Amygdala (tissue), 56 donors: Measurements from ENCODE around the gene CPAMD8.

Source experiments
- DNase-seq, 56 donors: peaks; one replicate each; lab custom pipeline; 2025; lab: John Stamatoyannopoulos, UW

The CPAMD8 gene

GRCh38 chr19:16896146-16897028 is 130.2 kb downstream of the CPAMD8 start:
- no peak for DNase-seq

DNA sequence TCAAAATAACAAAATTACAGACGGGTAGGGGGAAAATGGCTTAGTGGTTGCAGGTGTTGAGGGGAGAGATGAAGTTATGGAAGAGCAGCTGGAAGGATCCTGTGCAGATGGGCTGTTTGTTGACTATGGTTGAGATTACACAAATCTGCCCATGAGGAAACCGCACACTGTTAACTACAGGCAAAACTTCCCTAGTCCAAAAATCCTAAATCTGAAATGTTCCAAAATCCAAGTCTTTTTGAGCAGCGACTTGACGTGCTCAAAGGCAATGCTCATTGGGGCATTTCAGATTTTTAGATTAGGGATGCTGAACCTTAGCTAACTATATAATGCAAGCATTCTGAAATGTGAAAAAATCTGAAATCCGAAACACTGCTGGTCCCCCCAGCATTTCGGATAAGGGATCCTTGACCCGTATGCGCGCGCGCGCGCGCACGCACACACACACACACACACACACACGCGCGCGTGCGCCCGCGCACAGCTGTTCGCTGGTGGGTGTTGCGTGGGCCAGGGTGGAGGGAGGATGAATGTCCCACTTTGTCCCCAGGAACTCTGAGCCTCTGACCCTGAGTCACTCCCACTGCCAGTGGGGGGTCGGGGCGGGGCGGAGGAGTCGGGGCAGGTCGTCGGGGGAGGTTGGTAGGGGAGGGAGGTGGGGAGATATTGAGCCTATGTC is 131.0 kb downstream of the CPAMD8 start:
- peak in 5 of 56 donors; percentile 8 to 20 (median 18) for DNase-seq

- no peak for DNase-seq
Observed at GRCh38 chr19:16894080-16894479, 132.5 kb downstream of the CPAMD8 start.

DNA sequence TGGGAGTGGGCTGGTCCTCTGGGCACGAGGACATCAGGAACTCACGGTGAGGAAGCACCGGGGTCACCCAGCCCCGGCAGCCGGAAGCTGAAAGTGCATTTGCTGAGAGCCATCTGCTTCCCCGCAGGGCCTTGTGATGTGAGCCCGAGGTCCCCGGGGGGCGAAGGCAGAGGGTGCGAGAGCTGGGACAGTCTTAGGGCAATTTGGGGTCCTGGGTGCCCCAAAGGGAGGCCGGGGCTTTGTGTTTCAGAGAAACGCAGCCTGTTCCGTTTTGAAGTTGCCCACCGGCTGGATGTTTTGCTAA is 133.0 kb downstream of the CPAMD8 start:
- no peak for DNase-seq

GRCh38 chr19:16892868-16893685 is 133.5 kb downstream of the CPAMD8 start:
- DNase-seq, result no peak

DNA sequence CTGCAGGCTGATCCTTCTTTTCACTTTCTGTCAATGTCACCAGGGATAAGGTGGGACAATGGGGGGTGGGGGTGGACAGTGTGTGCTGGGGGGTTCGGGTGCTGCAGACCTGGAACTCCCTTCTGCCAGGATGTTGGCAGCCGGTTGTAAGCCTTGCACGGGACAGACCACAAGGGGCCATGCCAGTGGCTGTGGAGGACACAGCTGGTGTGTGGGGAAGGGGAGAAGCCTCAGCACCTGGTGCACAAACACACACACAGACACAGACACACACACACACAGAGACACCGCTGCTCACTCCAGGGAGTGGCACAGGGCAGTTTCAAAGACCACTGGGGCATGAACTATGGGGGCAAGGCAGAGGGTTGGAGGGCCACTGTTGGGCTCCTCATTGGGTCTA is 134.2 kb downstream of the CPAMD8 start:
- no peak for DNase-seq

GRCh38 chr19:16891696-16892382 is 134.8 kb downstream of the CPAMD8 start:
- no peak for DNase-seq

- no peak for DNase-seq
Observed at GRCh38 chr19:16890461-16891184, 136.0 kb downstream of the CPAMD8 start.

DNA sequence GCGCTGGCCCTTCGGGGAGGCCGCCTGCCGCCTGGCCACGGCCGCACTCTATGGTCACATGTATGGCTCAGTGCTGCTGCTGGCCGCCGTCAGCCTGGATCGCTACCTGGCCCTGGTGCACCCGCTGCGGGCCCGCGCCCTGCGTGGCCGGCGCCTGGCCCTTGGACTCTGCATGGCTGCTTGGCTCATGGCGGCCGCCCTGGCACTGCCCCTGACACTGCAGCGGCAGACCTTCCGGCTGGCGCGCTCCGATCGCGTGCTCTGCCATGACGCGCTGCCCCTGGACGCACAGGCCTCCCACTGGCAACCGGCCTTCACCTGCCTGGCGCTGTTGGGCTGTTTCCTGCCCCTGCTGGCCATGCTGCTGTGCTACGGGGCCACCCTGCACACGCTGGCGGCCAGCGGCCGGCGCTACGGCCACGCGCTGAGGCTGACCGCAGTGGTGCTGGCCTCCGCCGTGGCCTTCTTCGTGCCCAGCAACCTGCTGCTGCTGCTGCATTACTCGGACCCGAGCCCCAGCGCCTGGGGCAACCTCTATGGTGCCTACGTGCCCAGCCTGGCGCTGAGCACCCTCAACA is 136.6 kb downstream of the CPAMD8 start:
- no peak for DNase-seq

DNA sequence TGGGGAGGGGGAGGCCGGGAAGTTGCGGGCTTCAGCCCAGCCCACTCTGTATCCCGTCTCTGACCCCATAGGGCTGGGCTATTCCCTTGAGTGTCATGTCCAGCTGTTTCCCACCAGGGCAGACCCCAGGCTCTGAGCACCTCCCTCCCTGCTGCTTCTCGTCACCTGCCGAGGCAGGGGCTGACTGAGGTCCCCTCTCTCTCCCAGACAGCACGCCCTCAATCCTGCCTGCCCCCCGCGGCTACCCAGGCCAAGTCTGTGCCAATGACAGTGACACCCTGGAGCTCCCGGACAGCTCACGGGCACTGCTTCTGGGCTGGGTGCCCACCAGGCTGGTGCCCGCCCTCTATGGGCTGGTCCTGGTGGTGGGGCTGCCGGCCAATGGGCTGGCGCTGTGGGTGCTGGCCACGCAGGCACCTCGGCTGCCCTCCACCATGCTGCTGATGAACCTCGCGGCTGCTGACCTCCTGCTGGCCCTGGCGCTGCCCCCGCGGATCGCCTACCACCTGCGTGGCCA is 137.2 kb downstream of the CPAMD8 start:
- peak in 3 of 56 donors; percentile 14 to 37 (median 17) for DNase-seq

- peak in 1 of 56 donors; percentile 13 for DNase-seq
Observed at GRCh38 chr19:16888629-16889365, 137.8 kb downstream of the CPAMD8 start, which contains the start of gene F2RL3. TSS of gene F2RL3 (plus strand) at chr19:16888999. CDS start at chr19:16889190, 191 bp downstream.

GRCh38 chr19:16887353-16888265 is 139.0 kb downstream of the CPAMD8 start:
- no peak for DNase-seq

GRCh38 chr19:16886305-16886880 is 140.2 kb downstream of the CPAMD8 start:
- DNase-seq, result no peak

DNA sequence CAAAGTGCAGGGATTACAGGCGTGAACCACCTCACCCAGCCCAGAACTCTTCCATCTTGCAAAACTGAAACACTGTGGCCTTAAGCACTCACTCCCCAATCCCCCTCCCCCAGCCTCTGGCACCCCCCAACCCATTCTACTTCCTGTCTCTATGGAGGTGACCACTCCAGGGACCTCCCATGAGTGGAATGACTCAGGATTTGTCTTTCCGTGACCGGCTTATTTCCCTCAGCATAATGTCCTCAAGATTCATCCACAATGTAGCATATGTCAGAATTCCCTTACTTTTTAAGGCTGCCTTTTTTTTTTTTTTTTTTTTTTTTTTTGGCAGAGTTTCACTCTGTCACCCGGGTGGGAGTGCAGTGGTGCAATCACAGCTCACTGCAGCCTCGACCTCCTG is 141.4 kb downstream of the CPAMD8 start:
- no peak for DNase-seq

GRCh38 chr19:16883522-16883921 is 143.1 kb downstream of the CPAMD8 start:
- no peak for DNase-seq

DNA sequence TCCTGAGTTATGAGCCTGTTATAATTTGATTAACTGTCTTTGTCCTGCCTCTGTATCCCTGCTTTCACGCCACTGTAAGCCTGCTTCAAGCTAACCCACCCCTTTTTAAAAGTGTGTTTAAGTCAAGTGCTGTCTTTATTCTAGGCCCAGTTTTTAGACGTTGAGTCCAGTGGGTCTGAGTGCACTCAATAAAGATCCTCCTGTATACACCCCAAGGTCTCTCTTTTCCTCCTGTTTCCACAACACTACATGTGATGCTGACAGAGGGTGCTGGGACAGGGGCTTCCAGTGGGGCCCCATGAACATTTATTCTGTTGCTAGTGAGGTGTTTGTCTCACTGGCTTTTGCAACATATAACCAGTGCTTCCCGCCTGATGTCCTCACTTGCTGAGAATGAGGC is 144.5 kb downstream of the CPAMD8 start:
- no peak for DNase-seq
